Stimulated activated naive B cell treated with anti-CD40 and anti-IgM and Interleukin-4, amounts not matched to agents 10 μg/mL and 1 μg/mL and 100 μg/mL, for 72 hours (primary cell): ENCODE measurements around the gene PCDHA1.

Experiments used
- ATAC-seq, 2 donors: fragments of 150-1000 bp; cut with Tn5 transposase; replicated peaks; 2 replicates each; pipeline ENCODE4 v1.10.0; 2021; ENCODE audit warnings: moderate library complexity in 1 of 2
- DNase-seq: peaks from one replicate; pipeline ENCODE4 v3.0.0; 2021
- H3K27ac Mint-ChIP-seq: one replicate; pipeline ENCODE4 v1.8.0; 2022; ENCODE audit warnings: mild to moderate bottlenecking, mixed read lengths
- H3K27me3 Mint-ChIP-seq, 2 donors: one replicate each; pipeline ENCODE4 v1.8.0; 2022; ENCODE audit warnings: mixed read lengths in 2 of 2
- H3K36me3 Mint-ChIP-seq, 2 donors: one replicate each; pipeline ENCODE4 v1.8.0; 2022; ENCODE audit warnings: mixed read lengths in 2 of 2, mild to moderate bottlenecking in 1 of 2
- H3K4me1 Mint-ChIP-seq, 2 donors: one replicate each; pipeline ENCODE4 v1.8.0; 2022; ENCODE audit warnings: mixed read lengths in 2 of 2, mild to moderate bottlenecking in 1 of 2
- H3K4me3 Mint-ChIP-seq, 2 donors: one replicate each; pipeline ENCODE4 v1.8.0; 2022; ENCODE audit warnings: mild to moderate bottlenecking in 2 of 2, mixed read lengths in 2 of 2, moderate library complexity in 1 of 2
- H3K9me3 Mint-ChIP-seq, 2 donors: one replicate each; pipeline ENCODE4 v1.8.0; 2022; ENCODE audit warnings: mixed read lengths in 2 of 2, mild to moderate bottlenecking in 1 of 2

Gene PCDHA1

DNA sequence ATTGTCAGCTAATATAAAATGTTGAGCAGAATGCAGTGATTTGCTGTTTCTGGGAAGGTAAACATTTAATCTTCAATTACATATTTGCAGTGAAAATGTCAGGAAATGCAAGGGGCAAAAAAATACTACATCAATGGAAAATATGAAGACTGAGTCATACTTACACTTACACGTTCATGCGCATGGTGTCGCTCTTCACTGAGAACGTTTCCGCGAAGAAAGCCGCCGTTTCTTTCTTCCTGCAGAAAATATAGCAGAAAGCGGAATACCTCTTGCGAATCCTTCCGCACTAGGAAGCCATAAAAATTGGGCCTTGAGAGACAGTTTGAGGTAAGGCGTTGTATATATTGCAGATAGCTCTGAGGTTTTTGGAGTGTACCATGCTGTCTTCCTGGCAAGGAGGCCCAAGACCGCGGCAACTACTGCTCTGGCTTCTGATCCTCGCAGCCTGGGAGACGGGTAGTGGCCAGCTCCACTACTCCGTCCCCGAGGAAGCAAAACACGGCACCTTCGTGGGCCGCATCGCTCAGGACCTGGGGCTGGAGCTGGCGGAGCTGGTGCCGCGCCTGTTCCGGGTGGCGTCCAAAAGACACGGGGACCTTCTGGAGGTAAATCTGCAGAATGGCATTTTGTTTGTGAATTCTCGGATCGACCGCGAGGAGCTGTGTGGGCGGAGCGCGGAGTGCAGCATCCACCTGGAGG lies 96.1 kb downstream of the PCDHA1 start, which contains the start of gene PCDHA13:
PCDHA13 (plus strand) TSS at position 236 of the 702 bp plus-strand sequence; CDS start at position 381, 145 bp downstream.
- Mint-ChIP-seq H3K9me3 (peaks cover 9 to 14% of the 10 kb centered on the region in 2 donors), H3K36me3 (peaks cover 2 to 7% of the 10 kb centered on the region in 2 donors), H3K4me3 (no peak within 1 kb of the TSS), H3K27me3 (peaks cover 20 to 27% of the 10 kb centered on the region in 2 donors), H3K27ac (peak within 1 kb of the TSS; percentile 63), H3K4me1 (no peaks in the 10 kb centered on the region)
- ATAC-seq, result no peak
- DNase-seq, result no peak

DNA sequence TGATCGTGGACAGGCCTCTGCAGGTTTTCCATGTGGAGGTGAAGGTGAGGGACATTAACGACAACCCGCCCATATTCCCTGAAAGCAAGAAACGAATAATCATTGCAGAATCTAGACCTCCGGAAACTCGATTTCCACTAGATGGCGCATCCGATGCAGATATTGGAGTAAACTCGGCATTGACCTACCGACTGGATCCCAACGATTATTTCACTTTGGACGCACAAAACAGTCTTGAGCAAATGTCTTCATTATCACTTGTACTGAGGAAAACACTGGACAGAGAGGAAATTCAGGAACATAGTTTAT lies 96.6 kb downstream of the PCDHA1 start:
- Mint-ChIP-seq H3K36me3 (peaks cover 2 to 9% of the 10 kb centered on the region in 2 donors), H3K27ac (peak overlapping the region; percentile 63), H3K4me3 (no peak overlapping the region), H3K4me1 (no peaks in the 10 kb centered on the region), H3K9me3 (peaks cover 12 to 14% of the 10 kb centered on the region in 2 donors), H3K27me3 (peaks cover 20 to 27% of the 10 kb centered on the region in 2 donors)
- DNase-seq, result no peak
- no peak for ATAC-seq

DNA sequence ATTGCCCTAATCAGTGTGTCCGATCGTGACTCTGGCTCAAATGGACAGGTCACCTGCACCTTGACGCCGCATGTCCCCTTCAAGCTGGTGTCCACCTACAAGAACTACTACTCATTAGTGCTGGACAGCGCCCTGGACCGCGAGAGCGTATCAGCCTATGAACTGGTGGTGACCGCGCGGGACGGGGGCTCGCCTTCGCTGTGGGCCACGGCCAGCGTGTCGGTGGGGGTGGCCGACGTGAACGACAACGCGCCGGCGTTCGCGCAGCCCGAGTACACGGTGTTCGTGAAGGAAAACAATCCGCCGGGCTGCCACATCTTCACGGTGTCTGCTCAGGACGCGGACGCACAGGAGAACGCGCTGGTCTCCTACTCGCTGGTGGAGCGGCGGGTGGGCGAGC lies 97.4 kb downstream of the PCDHA1 start:
- H3K9me3 Mint-ChIP-seq, result peaks cover 13 to 14% of the 10 kb centered on the region in 2 donors
- DNase-seq (no peak), ATAC-seq (no peak)

DNA sequence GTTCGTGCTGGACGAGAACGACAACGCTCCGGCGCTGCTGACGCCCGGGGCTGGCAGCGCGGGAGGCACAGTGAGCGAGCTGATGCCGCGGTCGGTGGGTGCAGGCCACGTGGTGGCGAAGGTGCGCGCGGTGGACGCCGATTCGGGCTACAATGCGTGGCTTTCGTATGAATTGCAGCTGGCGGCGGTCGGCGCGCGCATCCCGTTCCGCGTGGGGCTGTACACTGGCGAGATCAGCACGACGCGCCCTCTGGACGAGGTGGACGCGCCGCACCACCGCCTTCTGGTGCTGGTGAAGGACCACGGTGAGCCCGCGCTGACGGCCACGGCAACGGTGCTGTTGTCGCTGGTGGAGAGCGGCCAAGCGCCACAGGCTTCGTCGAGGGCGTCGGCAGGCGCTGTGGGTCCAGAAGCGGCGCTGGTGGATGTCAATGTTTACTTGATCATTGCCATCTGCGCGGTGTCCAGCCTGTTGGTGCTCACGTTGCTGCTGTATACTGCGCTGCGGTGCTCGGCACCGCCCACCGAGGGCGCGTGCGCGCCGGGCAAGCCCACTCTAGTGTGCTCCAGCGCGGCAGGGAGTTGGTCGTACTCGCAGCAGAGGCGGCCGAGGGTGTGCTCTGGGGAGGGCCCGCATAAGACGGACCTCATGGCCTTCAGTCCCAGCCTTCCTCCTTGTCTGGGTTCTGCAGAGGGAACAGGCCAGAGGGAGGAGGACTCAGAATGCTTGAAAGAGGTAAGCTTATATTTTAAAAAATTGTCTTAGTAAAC lies 98.2 kb downstream of the PCDHA1 start:
- Mint-ChIP-seq H3K4me1 (no peaks in the 10 kb centered on the region), H3K9me3 (peaks cover 12 to 13% of the 10 kb centered on the region in 2 donors), H3K4me3 (no peak overlapping the region), H3K27me3 (peaks cover 20 to 27% of the 10 kb centered on the region in 2 donors), H3K27ac (no peak overlapping the region), H3K36me3 (peaks cover 2 to 9% of the 10 kb centered on the region in 2 donors)
- ATAC-seq, result no peak
- no peak for DNase-seq

More for the DNA sequence above, 97.4 kb downstream of the PCDHA1 start:
- Mint-ChIP-seq H3K4me3 (no peak overlapping the region), H3K27ac (no peak overlapping the region), H3K27me3 (peaks cover 20 to 27% of the 10 kb centered on the region in 2 donors), H3K36me3 (peaks cover 2 to 9% of the 10 kb centered on the region in 2 donors), H3K4me1 (no peaks in the 10 kb centered on the region)

DNA sequence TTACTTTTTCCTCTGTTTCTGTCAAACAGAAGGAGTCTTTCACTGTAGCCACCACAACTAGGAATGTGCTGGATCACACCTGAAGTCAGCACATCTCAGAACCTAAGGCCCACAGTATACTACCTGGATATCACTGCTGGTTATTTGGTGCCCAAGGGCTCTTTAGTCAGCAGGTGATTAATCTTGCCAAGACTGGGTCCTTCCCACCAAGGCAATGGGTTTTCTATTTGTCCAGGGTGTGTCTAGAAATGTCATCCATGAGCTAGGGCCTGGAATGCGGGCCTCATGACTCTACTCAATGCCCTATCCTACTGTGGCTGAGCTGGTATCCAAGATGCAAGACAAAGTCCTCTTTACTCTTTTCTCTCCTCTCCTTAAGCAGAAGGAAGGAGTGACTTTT lies 130.4 kb downstream of the PCDHA1 start:
- no peaks in the 10 kb centered on the region for H3K4me1 Mint-ChIP-seq
- H3K27ac Mint-ChIP-seq, result no peak overlapping the region
- DNase-seq, result no peak
- no peaks in the 10 kb centered on the region for H3K27me3 Mint-ChIP-seq
- peaks cover 14 to 15% of the 10 kb centered on the region in 2 donors for H3K9me3 Mint-ChIP-seq
- peaks cover 0 to 1% of the 10 kb centered on the region in 2 donors for H3K36me3 Mint-ChIP-seq
- no peak for ATAC-seq
- no peak overlapping the region for H3K4me3 Mint-ChIP-seq

DNA sequence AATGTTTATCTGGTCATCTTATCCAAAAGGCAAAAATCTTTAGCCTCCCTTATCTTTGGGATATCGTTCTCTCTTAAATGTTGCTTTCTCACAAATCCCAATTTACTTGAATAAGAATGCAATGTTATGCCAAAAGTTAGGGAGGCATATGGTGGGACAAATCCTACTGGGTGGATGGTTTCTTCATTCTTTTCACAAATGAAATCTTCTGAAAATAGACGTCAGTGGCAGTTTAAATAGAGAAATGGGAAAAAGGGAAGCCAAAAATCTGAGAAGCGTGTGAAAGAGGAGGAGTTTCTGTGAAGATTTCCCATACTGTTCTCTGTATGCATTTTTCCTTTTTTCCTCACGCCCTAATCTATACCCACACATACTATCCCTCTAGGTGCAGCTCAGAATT lies 137.7 kb downstream of the PCDHA1 start:
- H3K27me3 Mint-ChIP-seq, result peaks cover 43 to 47% of the 10 kb centered on the region in 2 donors

DNA sequence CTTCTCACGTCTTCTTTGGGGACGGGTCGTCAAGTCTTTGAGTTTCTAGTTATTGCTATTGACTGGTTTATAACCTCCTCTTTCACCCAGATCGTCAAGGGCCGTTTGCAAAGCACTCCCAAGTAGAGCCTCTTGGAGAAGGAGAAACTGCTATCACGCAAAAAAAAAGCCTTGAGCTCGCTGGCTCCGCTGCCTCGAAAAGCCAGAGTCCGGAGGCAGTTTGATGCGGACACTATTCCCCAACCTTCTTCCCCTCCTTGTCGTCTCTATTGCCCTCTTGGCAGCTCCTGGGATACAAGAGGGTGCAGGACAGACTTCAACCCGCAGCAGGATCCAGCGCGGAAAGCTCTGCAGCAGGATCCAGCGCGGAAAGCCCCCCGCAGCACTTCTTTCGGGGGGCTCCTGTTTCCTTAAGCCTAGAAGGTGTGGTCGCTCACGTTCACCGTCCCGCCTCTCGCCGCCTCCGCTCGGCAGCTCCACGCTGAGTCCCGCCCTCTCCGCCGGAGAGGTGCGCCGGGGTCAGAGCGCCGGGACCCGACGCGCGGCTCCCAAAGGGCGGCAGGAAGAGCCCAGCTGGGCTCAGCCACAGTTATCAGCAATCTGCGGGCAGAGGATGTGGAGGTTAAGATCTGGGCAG lies 140.0 kb downstream of the PCDHA1 start, which contains the start of gene PCDHAC1:
PCDHAC1 (plus strand) TSS at position 494 of the 637 bp plus-strand sequence. CDS start 594 bp downstream, outside the sequence.
- DNase-seq, result no peak
- peak within 1 kb of the TSS; percentile 32 to 59 for H3K4me3 Mint-ChIP-seq
- no peaks in the 10 kb centered on the region for H3K36me3 Mint-ChIP-seq
- H3K4me1 Mint-ChIP-seq, result peaks cover 3 to 16% of the 10 kb centered on the region in 2 donors
- peaks cover 48 to 65% of the 10 kb centered on the region in 2 donors for H3K27me3 Mint-ChIP-seq
- peak within 1 kb of the TSS; percentile 65 for H3K27ac Mint-ChIP-seq
- H3K9me3 Mint-ChIP-seq, result peaks cover 0 to 6% of the 10 kb centered on the region in 2 donors
- ATAC-seq, result no peak

More for the DNA sequence above, 137.7 kb downstream of the PCDHA1 start:
- Mint-ChIP-seq H3K27ac (no peak overlapping the region), H3K4me3 (no peak overlapping the region), H3K4me1 (peaks cover 3 to 16% of the 10 kb centered on the region in 2 donors), H3K36me3 (no peaks in the 10 kb centered on the region), H3K9me3 (peaks cover 0 to 6% of the 10 kb centered on the region in 2 donors)
- ATAC-seq (no peak), DNase-seq (no peak)

DNA sequence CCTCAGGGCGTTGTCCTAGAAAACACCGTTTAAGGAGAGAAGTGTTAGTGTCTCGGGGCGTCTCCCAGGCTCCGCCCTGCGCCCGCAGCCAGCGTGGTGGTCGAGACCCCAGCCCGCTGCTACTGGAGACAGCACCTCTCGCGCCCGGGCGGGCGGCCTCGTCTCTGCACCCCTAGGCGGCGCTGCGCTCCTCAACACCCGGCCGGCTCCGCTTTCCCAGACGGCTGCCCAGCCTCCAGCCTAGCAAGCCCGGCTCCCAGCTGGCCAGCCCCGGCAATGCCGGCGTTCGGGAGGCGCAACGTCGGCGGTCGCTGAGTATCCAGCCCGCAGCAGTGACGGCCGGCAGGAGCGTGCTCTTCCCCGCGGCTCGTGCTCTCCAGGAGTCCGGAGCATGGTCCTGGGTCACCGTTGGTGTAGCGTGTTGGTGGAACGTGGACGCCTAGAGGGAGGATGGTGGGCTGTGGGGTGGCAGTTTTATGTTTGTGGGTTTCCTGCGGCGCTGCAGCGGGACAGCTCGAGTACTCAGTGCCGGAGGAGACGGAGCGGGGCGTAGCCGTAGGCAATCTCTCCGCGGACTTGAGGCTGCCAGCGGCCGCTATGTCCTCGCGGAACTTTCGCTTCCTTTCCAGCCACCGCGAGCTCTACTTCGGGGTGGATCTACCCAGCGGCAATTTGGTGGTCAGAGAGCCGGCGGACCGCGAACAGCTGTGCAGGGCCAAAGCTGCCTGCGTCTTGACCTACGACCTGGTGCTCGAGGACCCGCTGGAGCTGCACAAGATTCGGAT lies 140.7 kb downstream of the PCDHA1 start:
- peaks cover 3 to 16% of the 10 kb centered on the region in 2 donors for H3K4me1 Mint-ChIP-seq
- peaks cover 48 to 65% of the 10 kb centered on the region in 2 donors for H3K27me3 Mint-ChIP-seq
- no peak overlapping the region for H3K27ac Mint-ChIP-seq
- H3K9me3 Mint-ChIP-seq, result peaks cover 0 to 6% of the 10 kb centered on the region in 2 donors
- no peak for DNase-seq
- H3K4me3 Mint-ChIP-seq, result peak overlapping the region; percentile 32 to 59
- no peaks in the 10 kb centered on the region for H3K36me3 Mint-ChIP-seq
- no peak for ATAC-seq

DNA sequence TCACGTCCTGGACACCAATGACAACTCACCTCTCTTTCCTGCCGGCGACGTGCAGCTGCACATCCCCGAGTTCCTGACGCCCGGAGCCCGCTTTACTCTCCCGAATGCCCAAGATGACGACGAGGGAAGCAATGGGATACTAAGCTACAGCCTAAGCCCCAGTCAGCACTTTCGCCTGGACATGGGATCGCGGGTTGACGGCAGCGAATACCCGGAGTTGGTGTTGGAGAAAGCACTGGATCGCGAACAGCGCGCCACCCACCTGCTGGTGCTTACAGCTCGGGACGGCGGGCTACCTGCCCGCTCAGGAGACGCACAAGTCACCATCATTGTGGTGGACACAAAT lies 141.3 kb downstream of the PCDHA1 start:
- H3K27me3 Mint-ChIP-seq, result peaks cover 46 to 65% of the 10 kb centered on the region in 2 donors

DNA sequence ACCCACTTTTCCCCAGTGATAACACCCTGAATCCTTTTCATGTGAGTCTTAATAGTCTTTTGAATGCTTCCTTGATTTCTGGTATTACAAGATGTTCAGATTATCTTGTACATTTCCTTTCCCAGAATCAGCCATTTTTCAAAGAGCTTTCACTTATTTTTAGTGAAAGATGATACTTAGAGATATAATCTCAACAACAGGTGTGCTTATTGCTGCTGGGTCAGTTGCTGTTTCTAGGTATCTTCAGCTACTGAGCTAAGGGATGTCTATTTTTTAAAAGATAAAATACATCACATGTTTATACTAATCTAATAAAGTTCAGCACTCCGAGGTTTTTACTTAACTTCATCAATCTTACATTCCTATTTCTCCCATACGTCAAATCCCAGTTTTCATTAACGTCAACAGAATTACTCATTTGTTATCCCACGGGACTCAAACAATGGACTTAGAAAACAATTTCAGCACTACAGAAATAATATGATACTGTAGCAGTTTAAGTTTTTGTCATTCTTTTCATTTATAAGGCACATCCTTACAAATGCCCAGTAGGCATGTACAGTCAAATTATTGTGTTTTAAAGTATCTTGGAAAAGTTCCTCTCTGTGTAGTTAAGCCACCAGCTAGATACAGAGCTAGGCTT lies 149.1 kb downstream of the PCDHA1 start:
- no peak for ATAC-seq
- Mint-ChIP-seq H3K27ac (no peak overlapping the region), H3K4me3 (no peak overlapping the region), H3K36me3 (no peaks in the 10 kb centered on the region), H3K4me1 (no peaks in the 10 kb centered on the region), H3K27me3 (peaks cover 0 to 3% of the 10 kb centered on the region in 2 donors), H3K9me3 (no peaks in the 10 kb centered on the region)
- DNase-seq, result no peak

More for the DNA sequence above, 141.3 kb downstream of the PCDHA1 start:
- ATAC-seq (no peak), DNase-seq (no peak)
- Mint-ChIP-seq H3K9me3 (peaks cover 0 to 6% of the 10 kb centered on the region in 2 donors), H3K4me3 (peak overlapping the region in 1 of 2 donors; percentile 59), H3K27ac (peak overlapping the region; percentile 65), H3K4me1 (peaks cover 3 to 16% of the 10 kb centered on the region in 2 donors), H3K36me3 (no peaks in the 10 kb centered on the region)

DNA sequence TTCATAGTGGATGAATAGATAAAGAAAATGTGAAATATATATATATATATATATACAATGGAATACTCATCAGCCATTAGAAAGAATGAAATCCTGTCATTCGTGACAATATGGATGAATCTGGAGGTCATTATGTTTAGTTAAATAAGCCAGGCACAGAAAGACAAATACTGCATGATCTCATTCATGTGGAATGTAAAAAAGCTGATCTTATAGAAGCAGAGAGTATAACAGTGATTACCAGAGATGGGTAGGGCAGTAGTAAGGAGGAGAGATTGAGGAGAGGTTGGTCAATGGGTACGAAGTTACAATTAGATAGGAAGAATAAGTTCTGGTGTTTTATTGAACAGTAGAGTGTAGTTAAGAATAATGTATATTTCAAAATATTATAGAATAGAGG lies 160.6 kb downstream of the PCDHA1 start:
- Mint-ChIP-seq H3K27me3 (peaks cover 0 to 2% of the 10 kb centered on the region in 2 donors), H3K36me3 (no peaks in the 10 kb centered on the region), H3K9me3 (peaks cover 11 to 12% of the 10 kb centered on the region in 2 donors), H3K27ac (no peak overlapping the region), H3K4me1 (no peaks in the 10 kb centered on the region), H3K4me3 (no peak overlapping the region)
- no peak for ATAC-seq
- DNase-seq, result no peak

DNA sequence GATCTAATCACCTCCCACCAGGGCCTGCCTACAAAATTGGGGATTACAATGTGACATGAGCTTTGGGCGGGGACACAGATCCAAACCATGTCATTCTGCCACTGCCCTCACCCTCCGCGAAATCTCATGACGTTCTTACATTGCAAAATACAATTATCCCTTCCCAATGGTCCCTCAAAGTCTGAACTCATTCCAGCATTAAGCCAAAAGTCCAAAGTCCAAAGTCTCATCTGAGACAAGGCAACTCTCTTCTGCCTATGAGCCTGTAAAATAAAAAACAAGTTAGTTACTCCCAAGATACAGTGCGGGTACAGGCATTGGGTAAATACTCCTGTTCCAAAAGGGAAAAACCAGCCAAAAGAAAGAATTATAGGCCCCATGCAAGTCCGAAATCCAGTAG lies 165.7 kb downstream of the PCDHA1 start:
- H3K4me3 Mint-ChIP-seq, result no peak overlapping the region

DNA sequence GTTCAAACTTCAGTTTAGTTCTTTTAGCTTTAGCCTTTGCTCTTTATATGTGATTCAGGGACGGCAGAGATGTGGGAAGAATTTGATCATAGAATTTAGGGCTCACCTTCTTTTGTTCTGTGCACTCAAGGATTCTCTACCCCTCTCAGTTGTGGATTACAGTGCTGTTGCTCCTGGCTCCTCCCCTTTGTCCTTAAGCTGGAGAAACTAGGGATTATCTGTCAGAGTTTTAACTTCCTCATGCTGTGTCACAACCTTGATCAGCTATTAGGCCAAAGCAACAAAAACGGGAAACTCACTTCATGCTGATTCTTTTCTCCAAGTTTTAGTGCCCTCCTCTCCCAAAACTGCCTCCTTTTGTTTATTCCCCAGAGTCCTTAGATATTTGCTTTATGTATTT lies 167.3 kb downstream of the PCDHA1 start:
- DNase-seq (no peak), ATAC-seq (no peak)
- Mint-ChIP-seq H3K27ac (no peak overlapping the region), H3K9me3 (peaks cover 0 to 3% of the 10 kb centered on the region in 2 donors), H3K36me3 (no peaks in the 10 kb centered on the region), H3K4me1 (no peaks in the 10 kb centered on the region), H3K27me3 (no peaks in the 10 kb centered on the region), H3K4me3 (no peak overlapping the region)

More for the DNA sequence above, 165.7 kb downstream of the PCDHA1 start:
- H3K27ac Mint-ChIP-seq, result no peak overlapping the region
- peaks cover 0 to 3% of the 10 kb centered on the region in 2 donors for H3K9me3 Mint-ChIP-seq
- no peaks in the 10 kb centered on the region for H3K27me3 Mint-ChIP-seq
- H3K4me1 Mint-ChIP-seq, result no peaks in the 10 kb centered on the region
- H3K36me3 Mint-ChIP-seq, result no peaks in the 10 kb centered on the region
- ATAC-seq (no peak), DNase-seq (no peak)
